Fibroblast of lung (primary cell): Measurements from ENCODE around the gene NR2F1-AS1.

Experiments used
- EZH2 ChIP-seq: IDR thresholded peaks from 2 replicates; pipeline ENCODE4 v1.5.1; 2012; ENCODE audit warnings: low read length, control low read depth, mild to moderate bottlenecking; ENCODE audit errors: missing control alignments
- TF ChIP-seq, protein P1 (sequence below), 2 donors: IDR thresholded peaks in 1 of 2; conservative IDR thresholded peaks in 1 of 2; 1 replicate in 1 of 2; 2 replicates in 1 of 2; pipeline ENCODE4 v1.5.1; 2011 to 2012; ENCODE audit warnings: low read length in 2 of 2, control low read depth in 1 of 2, inconsistent platforms in 1 of 2, low read depth in 1 of 2, mild to moderate bottlenecking in 1 of 2

DNA sequence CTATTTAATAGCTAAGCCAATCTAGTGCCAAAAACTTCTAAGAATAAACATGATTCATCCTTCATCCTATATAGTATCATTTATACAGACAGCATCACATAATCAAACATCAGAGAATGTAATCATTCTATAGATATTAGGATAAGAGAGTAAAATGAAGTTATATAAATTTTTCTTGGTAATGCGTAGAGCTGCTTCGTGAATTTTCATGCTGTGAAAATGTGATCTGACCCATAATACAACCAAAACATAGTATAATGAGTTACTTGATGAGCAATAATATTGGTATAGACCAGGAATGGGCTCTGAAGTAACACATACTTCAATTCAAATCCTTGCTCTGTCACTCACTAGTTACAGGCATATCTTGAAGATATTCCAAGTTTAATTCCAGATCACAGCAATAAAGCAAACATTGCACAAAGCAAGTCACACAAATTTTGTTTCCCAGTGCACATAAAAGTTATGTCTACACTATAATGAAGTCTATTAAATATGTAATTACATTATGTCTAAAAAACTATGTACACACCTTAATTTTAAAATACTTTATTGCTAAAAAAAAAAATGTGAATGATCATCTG, 23.9 kb downstream of the NR2F1-AS1 start:
- TF ChIP-seq, protein P1, sequence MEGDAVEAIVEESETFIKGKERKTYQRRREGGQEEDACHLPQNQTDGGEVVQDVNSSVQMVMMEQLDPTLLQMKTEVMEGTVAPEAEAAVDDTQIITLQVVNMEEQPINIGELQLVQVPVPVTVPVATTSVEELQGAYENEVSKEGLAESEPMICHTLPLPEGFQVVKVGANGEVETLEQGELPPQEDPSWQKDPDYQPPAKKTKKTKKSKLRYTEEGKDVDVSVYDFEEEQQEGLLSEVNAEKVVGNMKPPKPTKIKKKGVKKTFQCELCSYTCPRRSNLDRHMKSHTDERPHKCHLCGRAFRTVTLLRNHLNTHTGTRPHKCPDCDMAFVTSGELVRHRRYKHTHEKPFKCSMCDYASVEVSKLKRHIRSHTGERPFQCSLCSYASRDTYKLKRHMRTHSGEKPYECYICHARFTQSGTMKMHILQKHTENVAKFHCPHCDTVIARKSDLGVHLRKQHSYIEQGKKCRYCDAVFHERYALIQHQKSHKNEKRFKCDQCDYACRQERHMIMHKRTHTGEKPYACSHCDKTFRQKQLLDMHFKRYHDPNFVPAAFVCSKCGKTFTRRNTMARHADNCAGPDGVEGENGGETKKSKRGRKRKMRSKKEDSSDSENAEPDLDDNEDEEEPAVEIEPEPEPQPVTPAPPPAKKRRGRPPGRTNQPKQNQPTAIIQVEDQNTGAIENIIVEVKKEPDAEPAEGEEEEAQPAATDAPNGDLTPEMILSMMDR (conservative IDR thresholded peaks at IDR 0.05 in 1 of 2, IDR thresholded peaks at IDR 0.05 in 1 of 2; ENCODE audit: low read depth in 1 of 2, low read length in 2 of 2) = no peak
- no peak for TF ChIP-seq EZH2
